Upper lobe of left lung (tissue), 4 donors: Measurements from ENCODE around the gene ASB2.

Source experiments
- POLR2A ChIP-seq, 4 donors: fragments of 450-650 bp; IDR thresholded peaks; one replicate each; pipeline ENCODE4 v1.5.1; 2016 to 2017; ENCODE audit warnings: antibody characterized with exemption in 4 of 4, mild to moderate bottlenecking in 2 of 4
- TF ChIP-seq, protein P1 (sequence below), 6 experiments: fragments of 450-650 bp in 4 of 6; fragments of 200-600 bp in 2 of 6; sonication (generic) in 2 of 6; IDR thresholded peaks; one replicate each; pipeline ENCODE4 v1.5.1; 2016 to 2019; ENCODE audit warnings: antibody characterized with exemption in 6 of 6

- no peak for TF ChIP-seq POLR2A (IDR thresholded peaks at IDR 0.05)
- TF ChIP-seq, protein P1, sequence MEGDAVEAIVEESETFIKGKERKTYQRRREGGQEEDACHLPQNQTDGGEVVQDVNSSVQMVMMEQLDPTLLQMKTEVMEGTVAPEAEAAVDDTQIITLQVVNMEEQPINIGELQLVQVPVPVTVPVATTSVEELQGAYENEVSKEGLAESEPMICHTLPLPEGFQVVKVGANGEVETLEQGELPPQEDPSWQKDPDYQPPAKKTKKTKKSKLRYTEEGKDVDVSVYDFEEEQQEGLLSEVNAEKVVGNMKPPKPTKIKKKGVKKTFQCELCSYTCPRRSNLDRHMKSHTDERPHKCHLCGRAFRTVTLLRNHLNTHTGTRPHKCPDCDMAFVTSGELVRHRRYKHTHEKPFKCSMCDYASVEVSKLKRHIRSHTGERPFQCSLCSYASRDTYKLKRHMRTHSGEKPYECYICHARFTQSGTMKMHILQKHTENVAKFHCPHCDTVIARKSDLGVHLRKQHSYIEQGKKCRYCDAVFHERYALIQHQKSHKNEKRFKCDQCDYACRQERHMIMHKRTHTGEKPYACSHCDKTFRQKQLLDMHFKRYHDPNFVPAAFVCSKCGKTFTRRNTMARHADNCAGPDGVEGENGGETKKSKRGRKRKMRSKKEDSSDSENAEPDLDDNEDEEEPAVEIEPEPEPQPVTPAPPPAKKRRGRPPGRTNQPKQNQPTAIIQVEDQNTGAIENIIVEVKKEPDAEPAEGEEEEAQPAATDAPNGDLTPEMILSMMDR (IDR thresholded peaks at IDR 0.05) = no peak
Measured at GRCh38 chr14:94014382-94014781, 38.0 kb upstream of the ASB2 start.
